RCC 7860 (cell line): ENCODE data around the gene TMEM117.
A peak's percentile ranks its signal among the peaks of the same experiment; 100 is the strongest.

Source experiments
- DNase-seq: peaks from one replicate; pipeline ENCODE4 v3.0.0-alpha.2; 2015; ENCODE audit warnings: low spot score
- FAIRE-seq: peaks from 2 replicates; lab custom pipeline; 2012; peaks lifted over from hg19 to GRCh38; lab: Jason Lieb, UNC

Gene TMEM117

GRCh38 chr12:43835656-43836474, at the start of gene TMEM117:
Gene TMEM117, plus strand, starts transcription at chr12:43836081.
- FAIRE-seq: no peak

GRCh38 chr12:43786899-43787693, 48.8 kb upstream of the TMEM117 start:
- FAIRE-seq (no peak), DNase-seq (no peak)

More at GRCh38 chr12:43835656-43836474, at the start of gene TMEM117:
- DNase-seq: no peak

- DNase-seq: peak; percentile 5
- FAIRE-seq: no peak
Measured at GRCh38 chr12:43789941-43790340, 45.9 kb upstream of the TMEM117 start.

- FAIRE-seq (no peak), DNase-seq (no peak)
Measured at GRCh38 chr12:43795716-43796280, 40.1 kb upstream of the TMEM117 start.

- FAIRE-seq: no peak
- no peak for DNase-seq
Measured at GRCh38 chr12:43797561-43798217, 38.2 kb upstream of the TMEM117 start.

- DNase-seq: no peak
- no peak for FAIRE-seq
Measured at GRCh38 chr12:43805149-43805859, 30.6 kb upstream of the TMEM117 start.

GRCh38 chr12:43805860-43806736, 29.8 kb upstream of the TMEM117 start, which contains the start of gene TWF1:
Gene TWF1, minus strand, starts transcription at chr12:43806317. Its CDS starts 72 bp downstream, at chr12:43806245.
- no peak for FAIRE-seq

GRCh38 chr12:43806737-43807072, 29.2 kb upstream of the TMEM117 start:
- FAIRE-seq (no peak), DNase-seq (no peak)

More at GRCh38 chr12:43805860-43806736, 29.8 kb upstream of the TMEM117 start, which contains the start of gene TWF1:
- peak; percentile 48 for DNase-seq

- no peak for FAIRE-seq
Measured at GRCh38 chr12:43807386-43807785, 28.5 kb upstream of the TMEM117 start.

GRCh38 chr12:43812057-43812456, 23.8 kb upstream of the TMEM117 start:
- FAIRE-seq (no peak), DNase-seq (no peak)

More at GRCh38 chr12:43807386-43807785, 28.5 kb upstream of the TMEM117 start:
- no peak for DNase-seq

- peak; percentile 63 for DNase-seq
- peak; percentile 56 for FAIRE-seq
Measured at GRCh38 chr12:43812926-43813325, 23.0 kb upstream of the TMEM117 start.

- DNase-seq (no peak), FAIRE-seq (no peak)
Measured at GRCh38 chr12:43815416-43815815, 20.5 kb upstream of the TMEM117 start.

GRCh38 chr12:43816168-43816567, 19.7 kb upstream of the TMEM117 start:
- FAIRE-seq (peak; percentile 85), DNase-seq (peak; percentile 79)

- FAIRE-seq: no peak
Measured at GRCh38 chr12:43824207-43824775, 11.6 kb upstream of the TMEM117 start.

GRCh38 chr12:43826681-43827080, 9.2 kb upstream of the TMEM117 start:
- DNase-seq: no peak
- FAIRE-seq: no peak

More at GRCh38 chr12:43824207-43824775, 11.6 kb upstream of the TMEM117 start:
- DNase-seq: no peak

GRCh38 chr12:43827093-43827492, 8.8 kb upstream of the TMEM117 start:
- FAIRE-seq (no peak), DNase-seq (no peak)

GRCh38 chr12:43832463-43833168, 3.3 kb upstream of the TMEM117 start:
- FAIRE-seq: no peak
- no peak for DNase-seq

- FAIRE-seq (no peak), DNase-seq (no peak)
Measured at GRCh38 chr12:43835264-43835655, 621 bp upstream of the TMEM117 start.
